Jurkat, Clone E6-1 (cell line): ENCODE data around the gene POLD3.
"Not testable (repeated sequence)": the region's sequence is repeated elsewhere in the genome, so short reads cannot be mapped to it uniquely, and the experiment has no call there.

ENCODE experiments used
- DNase-seq: peaks from one replicate; pipeline ENCODE4 v3.0.0-alpha.2; 2011; ENCODE audit warnings: low read depth, low spot score
- H3K4me3 ChIP-seq: 2 replicates; pipeline ENCODE4 v1.5.1; 2011; ENCODE audit warnings: mild to moderate bottlenecking, low read length, control low read depth, moderate library complexity

POLD3 gene

GRCh38 chr11:74577624-74578396 is 14.6 kb upstream of the POLD3 start:
- no peak overlapping the region for H3K4me3 ChIP-seq
- no peak for DNase-seq

DNA sequence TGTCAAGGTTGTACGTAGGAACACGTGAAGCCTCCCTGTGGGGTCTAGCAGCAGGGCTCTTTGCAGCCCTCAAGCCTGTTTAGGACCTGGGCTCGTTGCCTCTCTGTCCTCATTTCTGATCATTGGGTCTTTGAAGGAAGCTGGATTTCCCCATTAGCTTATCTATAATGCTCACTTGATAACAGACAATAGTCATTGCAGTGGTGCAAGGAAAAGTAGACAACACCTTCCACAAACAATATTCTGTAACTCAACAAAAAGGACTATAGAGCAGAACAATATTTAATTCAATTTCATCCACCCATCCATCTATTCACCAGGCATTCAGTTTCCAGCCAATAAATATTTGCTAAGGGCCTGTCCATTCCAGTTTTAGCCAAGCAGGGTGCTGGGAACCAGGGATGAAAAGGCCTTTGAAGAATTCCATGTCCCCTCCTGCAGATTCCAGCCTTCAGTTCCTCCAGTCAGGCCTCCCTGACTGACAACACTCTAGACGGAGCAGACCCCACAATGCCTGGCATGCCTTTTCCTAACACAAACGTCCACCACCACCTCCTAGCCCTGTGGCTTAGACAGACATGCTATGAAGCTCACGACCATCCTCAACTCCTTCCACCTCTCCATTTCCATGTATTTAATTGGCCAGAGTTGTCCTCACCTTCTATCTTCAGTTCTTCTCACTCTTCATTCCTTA is 12.7 kb upstream of the POLD3 start:
- no peak overlapping the region for H3K4me3 ChIP-seq
- DNase-seq, result no peak

DNA sequence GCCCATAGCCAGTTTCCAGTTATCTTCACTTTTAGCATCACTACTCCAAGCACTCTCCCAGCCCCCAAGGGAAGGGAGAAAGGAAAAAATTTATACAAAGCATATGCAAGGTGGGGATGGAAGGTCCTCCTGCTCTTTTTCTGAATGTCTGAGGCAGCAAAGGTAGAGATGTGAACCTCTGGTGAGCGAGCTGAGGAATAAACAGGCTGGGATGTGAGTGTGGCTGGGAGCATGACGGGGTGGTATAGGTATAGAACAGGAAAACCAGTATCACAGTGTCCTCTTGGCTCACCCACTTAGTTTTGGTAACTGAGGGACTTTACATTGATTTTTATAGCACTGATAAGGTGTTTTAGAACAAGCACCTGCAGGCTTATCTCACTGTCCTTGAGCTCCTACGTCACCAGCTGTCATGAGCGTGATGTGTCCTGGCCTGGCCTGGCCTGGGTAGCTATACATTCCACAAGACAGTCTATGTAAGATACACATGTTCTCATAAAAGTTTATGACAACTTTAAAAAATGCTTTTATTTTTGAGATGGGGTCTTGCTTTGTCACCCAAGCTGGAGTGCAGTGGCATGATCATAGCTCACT is 10.3 kb upstream of the POLD3 start:
- no peak for DNase-seq
- H3K4me3 ChIP-seq, result no peak overlapping the region

GRCh38 chr11:74583024-74583624 is 9.3 kb upstream of the POLD3 start:
- H3K4me3 ChIP-seq, result no peak overlapping the region

DNA sequence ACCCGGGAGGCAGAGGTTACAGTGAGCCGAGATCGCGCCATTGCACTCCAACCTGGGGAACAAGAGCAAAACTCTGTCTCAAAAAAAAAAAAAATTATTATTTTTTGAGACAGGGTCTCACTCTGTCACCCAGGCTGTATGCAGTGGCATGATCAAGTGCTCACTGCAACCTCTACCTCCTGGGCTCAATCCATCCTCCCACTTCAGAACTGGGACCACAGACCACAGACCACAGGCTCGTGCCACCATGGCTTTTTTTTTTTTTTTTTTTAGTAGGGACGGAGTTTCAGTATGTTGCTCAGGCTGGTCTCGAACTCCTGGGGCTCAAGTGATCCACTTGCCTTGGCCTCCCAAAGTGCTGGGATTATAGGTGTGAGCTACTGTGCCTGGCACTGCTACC is 1.9 kb upstream of the POLD3 start:
- peak; percentile 53 for DNase-seq
- H3K4me3 ChIP-seq, result not testable (repeated sequence)

More at GRCh38 chr11:74583024-74583624, 9.3 kb upstream of the POLD3 start:
- no peak for DNase-seq

DNA sequence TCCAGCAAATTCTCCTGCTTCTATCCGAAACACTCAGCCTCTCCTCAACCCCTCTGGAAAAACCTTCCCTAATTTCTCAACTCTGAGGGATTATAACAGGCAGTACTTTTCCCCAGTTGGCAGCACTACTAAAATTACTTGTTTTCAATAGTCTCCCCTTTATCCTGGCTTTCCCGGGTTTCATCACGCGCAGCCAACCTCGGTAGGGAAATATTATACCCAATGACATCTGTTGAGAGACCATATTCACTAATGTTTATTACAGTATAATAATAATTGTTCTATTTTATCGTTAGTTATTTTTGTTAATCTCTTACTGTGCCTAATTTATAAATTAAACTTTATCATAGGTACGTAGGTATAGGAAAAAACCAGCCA is 330 bp upstream of the POLD3 start:
- DNase-seq, result no peak
- peak overlapping the region; percentile 93 for H3K4me3 ChIP-seq

- H3K4me3 ChIP-seq, result peak overlapping the region; percentile 93
- DNase-seq, result peak; percentile 18
These were observed 1.1 kb downstream of the POLD3 start for GRCh38 chr11:74593463-74593862.

GRCh38 chr11:74602637-74603556 is 10.5 kb downstream of the POLD3 start:
- no peak overlapping the region for H3K4me3 ChIP-seq
- no peak for DNase-seq

- DNase-seq, result no peak
- no peak overlapping the region for H3K4me3 ChIP-seq
These were observed 11.5 kb downstream of the POLD3 start for GRCh38 chr11:74603845-74604244.

GRCh38 chr11:74604311-74604710 is 11.9 kb downstream of the POLD3 start:
- H3K4me3 ChIP-seq, result no peak overlapping the region
- no peak for DNase-seq

DNA sequence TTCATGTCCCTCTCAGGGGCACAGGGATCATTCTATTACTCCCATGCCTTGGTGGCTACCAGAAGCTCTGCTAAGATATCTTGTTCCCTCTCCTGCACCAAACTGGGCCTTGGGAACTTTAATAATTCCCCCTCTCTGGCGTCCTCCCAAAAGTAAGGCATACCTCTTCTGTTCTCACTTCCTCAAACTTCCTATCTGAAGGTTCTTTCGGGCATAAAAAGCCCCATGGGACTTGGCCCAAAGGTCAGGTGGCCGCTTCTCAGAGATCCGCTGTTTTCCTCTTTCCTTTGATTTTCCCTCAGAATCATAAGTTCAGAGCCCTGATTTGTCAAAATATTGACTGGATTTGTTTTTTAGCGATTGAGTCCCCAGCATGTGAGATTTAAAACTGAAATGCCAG is 13.0 kb downstream of the POLD3 start:
- no peak overlapping the region for H3K4me3 ChIP-seq
- DNase-seq, result no peak

DNA sequence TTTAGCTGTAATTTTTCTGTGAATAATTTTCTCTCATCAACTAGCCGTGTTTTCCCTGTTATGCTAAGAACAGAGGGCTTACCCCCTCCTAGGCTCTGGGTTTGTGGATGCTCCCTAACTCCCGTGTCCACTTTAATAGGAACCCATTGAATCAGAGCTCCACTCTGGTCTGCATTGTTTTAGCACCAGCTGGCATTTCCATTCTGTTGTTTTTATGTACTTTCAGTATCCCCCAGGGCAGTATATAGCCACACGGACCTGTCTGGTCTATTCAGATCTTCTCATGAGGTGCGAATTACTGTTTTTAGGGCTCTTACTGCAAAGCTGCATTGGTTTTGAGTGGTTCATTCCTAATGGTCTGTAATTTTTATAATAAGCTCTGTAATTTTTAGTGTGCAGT is 16.0 kb downstream of the POLD3 start:
- DNase-seq, result no peak
- H3K4me3 ChIP-seq, result no peak overlapping the region

- peak; percentile 42 for DNase-seq
- no peak overlapping the region for H3K4me3 ChIP-seq
These were observed 19.0 kb downstream of the POLD3 start for GRCh38 chr11:74611369-74611861.

DNA sequence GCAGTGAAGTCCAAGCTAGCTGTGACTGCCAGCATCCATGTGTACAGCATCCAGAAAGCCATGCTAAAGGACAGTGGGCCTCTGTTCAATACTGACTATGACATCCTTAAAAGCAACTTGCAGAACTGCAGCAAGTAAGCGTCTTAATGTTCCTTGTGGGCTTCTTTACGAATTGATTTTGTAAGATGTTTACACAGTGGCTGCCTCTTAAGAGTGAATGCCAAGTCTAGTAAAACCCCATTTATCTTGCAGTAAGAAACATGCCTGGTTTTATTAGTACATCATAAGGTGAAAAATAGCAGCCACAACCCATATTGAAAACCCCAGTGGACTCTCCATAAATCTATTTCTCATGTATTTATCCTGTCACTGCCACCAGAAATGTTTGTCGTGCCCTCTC is 20.5 kb downstream of the POLD3 start:
- no peak overlapping the region for H3K4me3 ChIP-seq
- DNase-seq, result no peak

DNA sequence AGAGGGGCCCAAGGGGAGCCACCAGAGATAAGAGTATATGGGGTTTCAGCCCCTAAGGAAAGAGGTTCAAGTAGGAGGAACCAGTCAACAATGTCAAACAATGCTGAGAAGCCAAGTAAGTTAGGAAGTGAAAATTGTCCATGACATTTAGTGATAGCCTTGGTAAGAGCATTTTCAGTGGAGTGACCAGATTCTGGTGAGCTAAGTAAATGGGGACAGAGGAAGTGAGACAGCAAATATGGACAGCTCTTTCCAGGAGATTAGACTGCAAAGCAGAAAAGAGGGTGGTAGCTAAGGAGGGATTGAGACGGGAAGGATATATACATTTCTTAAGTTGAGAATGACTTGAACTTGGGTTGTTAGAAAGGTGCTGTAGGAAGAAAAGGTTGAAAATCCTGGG is 22.9 kb downstream of the POLD3 start:
- no peak for DNase-seq
- no peak overlapping the region for H3K4me3 ChIP-seq

DNA sequence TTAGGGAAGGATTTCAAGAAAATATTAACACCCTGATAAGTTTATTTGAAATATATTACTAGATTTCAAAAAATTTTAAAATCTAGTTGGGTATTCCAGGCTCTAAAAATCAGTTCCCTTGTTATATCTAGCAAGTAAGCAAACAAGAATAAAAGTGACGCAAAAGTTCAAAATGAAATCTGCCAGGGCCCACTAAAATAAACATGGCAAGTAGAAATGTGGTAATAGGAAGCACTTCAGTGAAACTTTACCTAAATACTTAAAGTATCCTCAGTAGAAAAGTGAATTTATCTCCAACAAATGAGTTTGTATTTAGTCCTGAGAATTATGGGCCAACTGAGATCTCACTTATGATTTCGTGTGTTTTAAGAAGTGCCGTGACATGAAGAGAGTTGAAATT is 23.6 kb downstream of the POLD3 start:
- DNase-seq, result no peak
- H3K4me3 ChIP-seq, result no peak overlapping the region

GRCh38 chr11:74620531-74620930 is 28.1 kb downstream of the POLD3 start:
- no peak overlapping the region for H3K4me3 ChIP-seq
- no peak for DNase-seq

DNA sequence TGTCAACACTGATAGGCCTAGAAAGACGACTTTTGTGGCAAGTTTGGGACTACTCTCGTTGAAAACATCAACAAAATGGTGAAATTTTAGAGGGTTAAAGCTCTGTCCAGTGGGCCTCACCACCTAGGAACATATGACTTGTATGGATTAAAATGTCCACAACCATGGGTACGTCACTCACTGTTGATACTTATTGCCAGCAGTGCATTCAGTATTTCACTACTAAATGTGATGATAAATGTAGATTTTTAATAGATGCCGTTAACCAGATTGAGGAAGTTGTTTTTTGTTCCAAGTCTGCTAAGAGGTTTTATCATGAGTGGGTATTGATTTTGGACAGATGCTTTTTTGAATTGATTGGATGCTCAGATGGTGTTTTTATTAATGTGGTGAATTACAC is 33.7 kb downstream of the POLD3 start:
- H3K4me3 ChIP-seq, result no peak overlapping the region

GRCh38 chr11:74626604-74627003 is 34.2 kb downstream of the POLD3 start:
- no peak for DNase-seq
- H3K4me3 ChIP-seq, result no peak overlapping the region

More for the DNA sequence above, 33.7 kb downstream of the POLD3 start:
- DNase-seq, result no peak
